GM12878 (cell line): ENCODE measurements around the gene DUOX2. TPM values are rescaled to one million over a fixed set of nuclear protein-coding genes. Genes with fewer than 3 reads are reported as not detected.

Experiments used
- ATAC-seq: fragments of 200-7000 bp; cut with Tn5 transposase; 3 replicates; pipeline ENCODE4 v1.9.1; 2020; ENCODE audit warnings: mild to moderate bottlenecking, moderate library complexity
- BruUV-seq: library from RNA; stranded (reverse); fragments of 400-500 nt; replicated peaks from 2 replicates; lab custom pipeline; 2021; lab: Mats Ljungman, UMichigan
- CTCF ChIA-PET: fragments of 300-600 bp; sonication (Branson Sonifier 250); formaldehyde crosslinking; extraction: SDS; loops from one replicate; lab custom pipeline; 2021; ENCODE audit warnings: inconsistent platforms; lab: Yijun Ruan, JAX
- POLR2A ChIA-PET: fragments of 350-600 bp; formaldehyde crosslinking; extraction: SDS; loops from one replicate; lab custom pipeline; 2021; ENCODE audit warnings: inconsistent platforms; lab: Charles Lee
- RAD21 ChIA-PET: fragments of 300-600 bp; sonication (Branson Sonifier 250); formaldehyde crosslinking; loops from one replicate; lab custom pipeline; 2023; ENCODE audit warnings: antibody characterized with exemption; ENCODE audit not compliant: unreplicated experiment; lab: Charles Lee
- SMC1A ChIA-PET: fragments of 300-600 bp; sonication (Branson Sonifier 250); formaldehyde crosslinking; loops from one replicate; lab custom pipeline; 2023; ENCODE audit not compliant: unreplicated experiment, uncharacterized antibody; lab: Charles Lee
- DNase-seq: peaks from one replicate; pipeline ENCODE4 v3.0.0-alpha.2; 2011; ENCODE audit warnings: low read depth, low spot score
- FAIRE-seq: peaks from 3 replicates; lab custom pipeline; 2011; peaks lifted over from hg19 to GRCh38; lab: Jason Lieb, UNC
- H2AFZ ChIP-seq: 2 replicates; pipeline ENCODE4 v1.6.0; 2011; ENCODE audit warnings: low read depth, low read length, control low read depth; ENCODE audit not compliant: control insufficient read depth
- H3K27ac ChIP-seq: 2 replicates; pipeline ENCODE4 v1.5.1; 2011; ENCODE audit warnings: control low read depth; ENCODE audit not compliant: control insufficient read depth, insufficient read depth
- H3K27me3 ChIP-seq, 2 experiments: replicated peaks in 1 of 2; 2 replicates each; pipeline versions ENCODE4 v1.6.0 to v1.6.1; 2011; ENCODE audit warnings: low read length in 1 of 2; ENCODE audit not compliant: control insufficient read depth in 2 of 2, insufficient read depth in 2 of 2
- H3K36me3 ChIP-seq, 2 experiments: 2 replicates each; pipeline ENCODE4 v1.5.1; 2011; ENCODE audit warnings: low read length in 1 of 2; ENCODE audit not compliant: control insufficient read depth in 2 of 2, insufficient read depth in 2 of 2
- H3K4me1 ChIP-seq: 2 replicates; pipeline ENCODE4 v1.6.1; 2011; ENCODE audit warnings: mild to moderate bottlenecking, low read length, moderate library complexity, mixed read lengths; ENCODE audit not compliant: control insufficient read depth, insufficient read depth
- H3K4me2 ChIP-seq: 2 replicates; pipeline ENCODE4 v1.6.0; 2011; ENCODE audit warnings: control low read depth; ENCODE audit not compliant: control insufficient read depth, insufficient read depth
- H3K4me3 ChIP-seq: fragments of 200-600 bp; sonication (generic); 2 replicates; pipeline ENCODE4 v1.5.1; 2016
- H3K79me2 ChIP-seq: 2 replicates; pipeline ENCODE4 v1.6.0; 2011; ENCODE audit warnings: low read length; ENCODE audit not compliant: control insufficient read depth, insufficient read depth
- H3K9ac ChIP-seq: 2 replicates; pipeline ENCODE4 v1.8.0; 2011; ENCODE audit warnings: low read length, control low read depth, mixed read lengths; ENCODE audit not compliant: control insufficient read depth, insufficient read depth
- H3K9me3 ChIP-seq: replicated peaks from 3 replicates; pipeline ENCODE4 v1.5.1; 2011; ENCODE audit warnings: mild to moderate bottlenecking, low read length; ENCODE audit not compliant: control insufficient read depth, insufficient read depth
- H4K20me1 ChIP-seq: 2 replicates; pipeline ENCODE4 v1.6.0; 2011; ENCODE audit not compliant: control insufficient read depth, insufficient read depth
- ATF7 ChIP-seq: fragments of 450-650 bp; IDR thresholded peaks from 2 replicates; pipeline ENCODE4 v1.6.1; 2016; ENCODE audit warnings: low read depth, mild to moderate bottlenecking
- CHD1 ChIP-seq: IDR thresholded peaks from 2 replicates; pipeline ENCODE4 v1.6.1; 2012; ENCODE audit warnings: low read depth, low read length, improper control_type of control experiment
- CHD2 ChIP-seq: IDR thresholded peaks from 2 replicates; pipeline ENCODE4 v1.6.1; 2011; ENCODE audit warnings: low read depth, low read length, improper control_type of control experiment, borderline replicate concordance
- CREM ChIP-seq: IDR thresholded peaks from 2 replicates; pipeline ENCODE4 v1.6.1; 2014; ENCODE audit warnings: antibody characterized with exemption, low read depth
- HCFC1 ChIP-seq: fragments of 150-350 bp; IDR thresholded peaks from 2 replicates; pipeline ENCODE4 v1.6.1; 2014; ENCODE audit warnings: low read length
- TCF7 ChIP-seq: IDR thresholded peaks from 2 replicates; pipeline ENCODE4 v1.6.1; 2014; ENCODE audit warnings: antibody characterized with exemption, borderline replicate concordance
- ZBTB11 ChIP-seq: fragments of 450-650 bp; formaldehyde crosslinking; IDR thresholded peaks from 2 replicates; pipeline ENCODE4 v1.5.0; 2022; ENCODE audit warnings: mild to moderate bottlenecking, missing genetic modification characterization
- WGBS: methylation state at CpG from one replicate; pipeline ENCODE4 v1.1.6; 2016; ENCODE audit warnings: low lambda C conversion rate; ENCODE audit not compliant: insufficient replicate concordance, insufficient coverage; ENCODE audit errors: missing lambda C conversion rate; 5-methylcytosine and 5-hydroxymethylcytosine counted together
- in situ Hi-C: fragments of 300-500 bp; cut with MboI; formaldehyde crosslinking; loops from 9 replicates; pipeline ENCODE4 v1.14.3; 2018; ENCODE audit warnings: mixed read lengths
- intact Hi-C: fragments of 100-400 bp; cut with micrococcal nuclease; formaldehyde crosslinking; loops from one replicate; pipeline ENCODE4 v1.14.2; 2022; ENCODE audit not compliant: unreplicated experiment
- polyA plus RNA-seq, 11 experiments: library from polyadenylated mRNA; depleted of rRNA in 4 of 11; unstranded in 6 of 11; stranded (reverse) in 5 of 11; fragments of >200 nt; fragmentation: Nextera tagmentation in 4 of 11; fragmentation: Illumina TruSeq in 1 of 11; extraction: Ambion mirVana in 4 of 11; extraction: Trizol in 1 of 11; gene quantifications; 1 replicate in 1 of 11; 2 replicates in 10 of 11; pipeline versions ENCODE4 v1.2.1 to v1.2.3, GENCODE V29; 2011 to 2016; ENCODE audit warnings: inconsistent platforms in 2 of 11, missing spikeins in 2 of 11, low read depth in 1 of 11
- total RNA-seq, 4 experiments: library from RNA; depleted of rRNA in 3 of 4; stranded (reverse); fragments of >200 nt in 3 of 4; fragmentation: Illumina TruSeq in 1 of 4; extraction: Trizol in 1 of 4; gene quantifications; 2 replicates each; pipeline versions ENCODE4 v1.2.1 to v1.2.3, GENCODE V29; 2013 to 2021

The DUOX2 gene
- total and polyA plus RNA-seq, 10 of the 15 experiments (the other 5 are each of a cell fraction or from before 2014, with no cell fraction given), result 0.05 TPM; not detected in 9

- intact Hi-C loops, result loop anchor here (2.0 kb wide), 1 partner anchor 295 kb away; no protein-coding TSS in a partner anchor
- SMC1A ChIA-PET, result interaction anchor here (1.9 to 9.7 kb wide), 2 partner anchors 42 to 138 kb away, joined by 4 to 159 read pairs; no protein-coding TSS in a partner anchor
- RAD21 ChIA-PET, result interaction anchor here (1.4 kb wide), 1 partner anchor 43 kb away, joined by 6 read pairs; no protein-coding TSS in a partner anchor
- Histone ChIP-seq H3K27me3 (no peaks in the 10 kb centered on the region), H4K20me1 (no peaks in the 10 kb centered on the region), H3K4me2 (no peak overlapping the region), H3K27ac (no peak overlapping the region), H3K4me1 (peaks cover 7% of the 10 kb centered on the region), H2AFZ (no peak overlapping the region), H3K79me2 (peaks cover 4% of the 10 kb centered on the region), H3K9ac (no peak overlapping the region), H3K9me3 (no peaks in the 10 kb centered on the region), H3K36me3 (no peaks in the 10 kb centered on the region), H3K4me3 (no peak overlapping the region)
- in situ Hi-C loops, result loop anchor here (5.0 kb wide), 1 partner anchor 111 kb away; no protein-coding TSS in a partner anchor
- POLR2A ChIA-PET, result no interaction called here
- ATAC-seq (no peak), FAIRE-seq (no peak), DNase-seq (no peak)
- WGBS, result 96% methylated on average over 14 of the region's 14 CpGs
- no TSS peak for BruUV-seq
- CTCF ChIA-PET, result interaction anchor here (1.0 to 16.3 kb wide), 7 partner anchors 20 to 450 kb away, joined by 3 to 253 read pairs (median 6); partner anchors contain the start of gene SHF
- TF ChIP-seq ZBTB11, result no peak
These were observed 47.7 kb upstream of the DUOX2 start for GRCh38 chr15:45161666-45162065.

DNA sequence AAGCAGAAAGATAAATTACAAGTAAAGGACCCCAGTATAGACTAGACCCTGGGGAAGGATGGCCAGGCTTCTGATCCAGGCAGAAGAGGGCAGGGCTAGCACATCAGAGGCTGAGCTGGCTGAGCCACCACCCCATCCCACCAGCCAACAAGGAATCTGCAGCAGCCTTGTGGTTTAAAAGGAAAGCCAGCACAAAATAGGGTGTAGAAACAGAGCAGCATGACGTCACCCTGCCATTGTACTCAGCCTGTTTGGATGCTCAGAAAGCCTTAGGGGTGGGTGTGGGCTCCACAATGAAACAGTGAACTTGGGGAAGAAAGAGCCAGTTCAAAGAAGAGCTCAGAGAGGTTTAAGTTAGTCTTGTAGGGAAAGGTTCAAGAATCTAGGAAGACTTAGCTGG lies 44.0 kb upstream of the DUOX2 start:
- H3K4me3 ChIP-seq, result no peak overlapping the region
- CTCF ChIA-PET, result interaction anchor here (0.7 to 16.3 kb wide), 7 partner anchors 15 to 243 kb away, joined by 3 to 200 read pairs (median 6); partner anchors contain the start of gene SHF
- H3K9ac ChIP-seq, result no peak overlapping the region
- SMC1A ChIA-PET, result no interaction called here
- TF ChIP-seq CHD2 (no peak), CREM (no peak), CHD1 (no peak), HCFC1 (no peak), TCF7 (no peak), ATF7 (peak; percentile 72)
- RAD21 ChIA-PET, result interaction anchor here (0.7 kb wide), 1 partner anchor 22 kb away, joined by 5 read pairs; no protein-coding TSS in a partner anchor
- ATAC-seq (no peak), DNase-seq (no peak), FAIRE-seq (no peak)
- no peaks in the 10 kb centered on the region for H3K9me3 ChIP-seq
- BruUV-seq, result no TSS peak
- H3K36me3 ChIP-seq, result no peaks in the 10 kb centered on the region
- no peak overlapping the region for H3K27ac ChIP-seq
- no peaks in the 10 kb centered on the region for H4K20me1 ChIP-seq
- H3K27me3 ChIP-seq, result no peaks in the 10 kb centered on the region
- in situ Hi-C loops (no loop called here), intact Hi-C loops (no loop called here)
- H2AFZ ChIP-seq, result no peak overlapping the region
- no peaks in the 10 kb centered on the region for H3K4me1 ChIP-seq
- 93% methylated on average over 1 of the region's 1 CpG for WGBS
- H3K79me2 ChIP-seq, result no peaks in the 10 kb centered on the region
- no peak overlapping the region for H3K4me2 ChIP-seq
- POLR2A ChIA-PET, result interaction anchor here (0.6 kb wide), 1 partner anchor 12 kb away, joined by 3 read pairs; no protein-coding TSS in a partner anchor
